Lung microvascular endothelial cell (primary cell): Measurements from ENCODE around the gene APOC3. TPM values are rescaled to one million over a fixed set of nuclear protein-coding genes. Genes with fewer than 3 reads are reported as not detected.

Source experiments
- DNase-seq, 2 donors: peaks; one replicate each; pipeline versions ENCODE4 v3.0.0 to v3.0.0-alpha.2; 2010; ENCODE audit warnings: low read depth in 2 of 2
- total RNA-seq: library from RNA; depleted of rRNA; stranded (reverse); fragments of >200 nt; gene quantifications from 2 replicates; pipeline ENCODE4 v1.2.1, GENCODE V29; 2014

APOC3 gene
- total RNA-seq, 1 donor from 2014 or later = not detected

- DNase-seq = no peak
Measured at GRCh38 chr11:116847612-116848011, 17.9 kb downstream of the APOC3 start.

- DNase-seq = no peak
Measured at GRCh38 chr11:116849060-116849459, 19.4 kb downstream of the APOC3 start.

GRCh38 chr11:116849486-116849885, 19.8 kb downstream of the APOC3 start:
- no peak for DNase-seq

- DNase-seq = no peak
Measured at GRCh38 chr11:116851626-116852025, 21.9 kb downstream of the APOC3 start.

- DNase-seq = peak in 1 of 2 donors; percentile 49
Measured at GRCh38 chr11:116852261-116853031, 22.7 kb downstream of the APOC3 start.

GRCh38 chr11:116853461-116854073, 23.9 kb downstream of the APOC3 start:
- DNase-seq = peak; percentile 71 to 88

GRCh38 chr11:116855413-116855812, 25.7 kb downstream of the APOC3 start:
- DNase-seq = no peak

GRCh38 chr11:116856423-116856822, 26.7 kb downstream of the APOC3 start:
- DNase-seq = no peak

GRCh38 chr11:116857316-116857715, 27.6 kb downstream of the APOC3 start:
- DNase-seq = no peak

- no peak for DNase-seq
Measured at GRCh38 chr11:116857936-116858335, 28.2 kb downstream of the APOC3 start.

- DNase-seq = no peak
Measured at GRCh38 chr11:116859175-116859574, 29.5 kb downstream of the APOC3 start.

- no peak for DNase-seq
Measured at GRCh38 chr11:116860303-116860702, 30.6 kb downstream of the APOC3 start.

- peak in 1 of 2 donors; percentile 73 for DNase-seq
Measured at GRCh38 chr11:116861539-116861938, 31.8 kb downstream of the APOC3 start.

- no peak for DNase-seq
Measured at GRCh38 chr11:116862185-116862584, 32.5 kb downstream of the APOC3 start.

- DNase-seq = no peak
Measured at GRCh38 chr11:116862951-116863350, 33.2 kb downstream of the APOC3 start.

- DNase-seq = no peak
Measured at GRCh38 chr11:116864531-116864930, 34.8 kb downstream of the APOC3 start.

- no peak for DNase-seq
Measured at GRCh38 chr11:116865696-116866095, 36.0 kb downstream of the APOC3 start.

- DNase-seq = no peak
Measured at GRCh38 chr11:116866804-116867455, 37.2 kb downstream of the APOC3 start.

GRCh38 chr11:116867619-116868018, 37.9 kb downstream of the APOC3 start:
- no peak for DNase-seq

- no peak for DNase-seq
Measured at GRCh38 chr11:116868066-116868465, 38.4 kb downstream of the APOC3 start.

- no peak for DNase-seq
Measured at GRCh38 chr11:116869610-116870009, 39.9 kb downstream of the APOC3 start.

- DNase-seq = no peak
Measured at GRCh38 chr11:116870054-116870453, 40.3 kb downstream of the APOC3 start.

GRCh38 chr11:116871248-116871647, 41.5 kb downstream of the APOC3 start:
- peak in 1 of 2 donors; percentile 71 for DNase-seq
